NCI-H2227 (cell line): ENCODE measurements around the gene SRRM5.
"Not testable (repeated sequence)": the region's sequence is repeated elsewhere in the genome, so short reads cannot be mapped to it uniquely, and the experiment has no call there.

Experiments used
- DNase-seq: peaks from one replicate; lab custom pipeline; 2025; ENCODE audit not compliant: unreplicated experiment; lab: John Stamatoyannopoulos, UW

Gene SRRM5

GRCh38 chr19:43612374-43612773, 486 bp downstream of the SRRM5 start:
- no peak for DNase-seq

DNA sequence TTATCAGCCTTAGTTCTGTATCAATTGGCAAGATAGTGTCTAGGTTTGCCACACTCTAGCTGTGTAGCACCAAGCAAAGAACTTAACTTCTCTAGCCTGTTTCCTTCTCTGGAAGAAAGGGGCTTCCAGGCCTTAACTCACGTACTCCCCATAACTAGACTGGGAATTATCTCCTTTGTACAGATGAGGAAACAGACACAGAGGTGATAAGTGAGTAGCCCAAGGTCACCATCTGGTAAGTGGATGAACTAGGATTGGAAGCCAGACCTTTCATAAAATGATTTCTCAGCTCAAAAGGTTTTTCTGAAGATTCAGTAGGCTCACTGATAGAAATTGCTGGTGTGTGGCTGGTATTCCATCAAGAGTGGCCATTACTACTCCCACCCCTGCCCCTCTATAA, 4.4 kb downstream of the SRRM5 start:
- DNase-seq: no peak

- no peak for DNase-seq
These were observed 5.1 kb downstream of the SRRM5 start for GRCh38 chr19:43616954-43617353.

- peak; percentile 79 for DNase-seq
These were observed 7.0 kb downstream of the SRRM5 start for GRCh38 chr19:43618921-43619261.

DNA sequence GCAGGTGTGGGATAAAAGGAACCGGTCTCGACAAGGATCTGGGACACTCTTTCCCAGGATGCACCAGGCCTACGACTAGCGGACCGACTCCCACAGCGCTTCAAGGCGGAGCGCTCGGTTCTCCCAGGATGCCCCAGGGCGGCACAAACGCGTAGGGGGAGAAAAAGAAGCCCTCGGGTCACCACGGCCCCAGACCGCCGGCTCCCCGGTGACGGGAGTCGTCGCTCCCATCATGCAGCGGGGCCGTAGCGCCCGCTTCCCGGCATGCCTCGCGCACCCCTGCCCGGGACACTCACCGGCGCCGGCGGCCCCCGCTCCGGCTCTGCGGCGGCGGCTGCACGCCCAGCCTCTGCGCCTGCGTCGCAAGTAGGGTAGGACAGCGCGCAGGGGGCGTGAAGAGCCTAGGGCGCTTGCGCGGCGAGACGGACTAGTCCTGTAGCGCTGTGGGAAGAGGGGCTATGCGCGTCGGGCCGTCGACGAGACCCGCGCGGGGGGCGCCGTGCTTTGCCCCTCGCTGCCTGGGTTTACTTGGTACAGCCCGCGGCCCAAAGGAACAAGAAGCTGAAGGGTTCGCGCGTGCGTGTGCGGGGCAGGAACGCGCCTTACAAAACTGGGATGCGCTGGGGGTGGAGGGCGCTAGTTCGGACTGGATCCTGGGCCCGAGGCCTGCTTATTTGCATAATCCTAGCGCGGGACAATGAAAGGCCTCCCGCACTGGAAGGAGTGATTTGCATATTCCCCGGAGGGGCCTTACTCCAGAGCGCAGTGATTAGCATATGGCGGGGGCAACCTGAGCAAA, 7.6 kb downstream of the SRRM5 start, which contains the start of gene ZNF428:
Gene ZNF428 (minus strand): TSS at position 368 of the 799 bp plus-strand sequence. CDS start 5,325 bp downstream, outside the sequence.
- DNase-seq: peak; percentile 92

GRCh38 chr19:43620061-43621001, 8.4 kb downstream of the SRRM5 start:
- no peak for DNase-seq

- no peak for DNase-seq
These were observed 10.2 kb downstream of the SRRM5 start for GRCh38 chr19:43622070-43622469.

GRCh38 chr19:43622956-43623355, 11.1 kb downstream of the SRRM5 start:
- DNase-seq: no peak

DNA sequence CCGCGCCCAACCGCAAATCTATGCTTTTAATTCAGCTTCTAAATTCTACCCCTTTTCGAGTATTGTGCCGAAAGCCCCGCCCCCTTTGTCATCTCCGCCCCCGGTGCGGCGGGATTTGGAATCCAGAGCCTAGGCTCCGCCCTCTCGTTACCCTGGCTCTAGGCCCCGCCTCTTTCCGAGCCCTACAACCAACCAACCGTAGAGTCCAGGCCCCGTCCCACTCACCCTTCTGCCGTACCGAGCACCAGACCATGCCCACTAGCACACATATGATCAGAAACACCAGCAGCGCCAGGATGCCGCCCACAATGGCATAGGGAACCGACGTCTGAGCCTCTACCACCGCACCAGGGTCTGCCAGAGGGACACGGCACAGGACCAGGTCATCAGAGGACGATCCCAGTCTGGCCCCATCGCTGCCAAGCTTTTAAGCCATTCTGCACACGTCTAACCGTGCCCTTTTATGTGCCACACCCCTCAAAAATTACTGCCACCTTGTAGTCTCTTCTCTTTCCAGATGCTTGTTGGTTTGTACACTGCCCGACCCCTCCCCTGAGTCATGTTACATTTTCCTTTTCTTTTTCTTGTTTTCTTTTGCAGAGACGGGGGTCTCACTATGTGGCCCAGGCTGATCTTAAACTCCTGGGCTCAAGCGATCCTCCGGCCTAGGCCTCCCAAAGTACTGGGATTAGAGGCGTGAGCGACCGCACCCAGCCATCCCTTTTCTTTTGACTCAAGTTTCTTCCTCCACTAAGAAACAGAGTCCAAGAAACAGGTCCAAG, 12.2 kb downstream of the SRRM5 start:
- DNase-seq: no peak

- DNase-seq: no peak
These were observed 13.0 kb downstream of the SRRM5 start for GRCh38 chr19:43624933-43625332.

DNA sequence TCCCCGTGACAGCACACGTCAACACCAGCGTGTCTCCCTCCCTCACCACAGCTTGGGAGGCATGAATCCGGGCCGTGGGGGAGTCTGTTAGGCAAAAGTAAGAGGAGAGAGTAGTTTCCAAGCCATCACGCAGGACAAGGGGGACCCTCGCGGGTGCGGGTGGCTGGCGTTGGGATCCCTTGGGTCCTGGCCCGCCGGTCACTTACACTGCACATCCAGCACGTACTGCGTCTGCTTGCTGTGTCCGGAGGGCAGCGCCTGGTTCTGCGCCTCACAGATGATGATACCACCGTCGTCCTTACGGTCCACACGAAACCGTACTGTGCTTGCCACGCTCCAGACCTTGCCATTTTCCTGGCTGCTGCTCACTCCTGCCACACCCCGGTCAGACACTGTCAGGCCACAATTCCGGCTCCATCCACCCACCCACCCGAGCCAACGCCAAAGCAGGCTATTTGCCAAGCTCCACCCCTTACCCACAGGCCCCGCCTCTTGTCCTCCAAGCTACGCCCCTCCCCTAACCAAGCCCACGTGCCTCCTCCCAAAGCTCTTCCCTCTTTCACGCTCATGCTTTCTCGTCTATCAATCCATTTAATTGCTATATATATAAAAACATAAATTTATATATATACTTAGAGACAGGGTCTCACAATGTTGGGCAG, 14.2 kb downstream of the SRRM5 start:
- DNase-seq: no peak

GRCh38 chr19:43626838-43627237, 14.9 kb downstream of the SRRM5 start:
- no peak for DNase-seq

DNA sequence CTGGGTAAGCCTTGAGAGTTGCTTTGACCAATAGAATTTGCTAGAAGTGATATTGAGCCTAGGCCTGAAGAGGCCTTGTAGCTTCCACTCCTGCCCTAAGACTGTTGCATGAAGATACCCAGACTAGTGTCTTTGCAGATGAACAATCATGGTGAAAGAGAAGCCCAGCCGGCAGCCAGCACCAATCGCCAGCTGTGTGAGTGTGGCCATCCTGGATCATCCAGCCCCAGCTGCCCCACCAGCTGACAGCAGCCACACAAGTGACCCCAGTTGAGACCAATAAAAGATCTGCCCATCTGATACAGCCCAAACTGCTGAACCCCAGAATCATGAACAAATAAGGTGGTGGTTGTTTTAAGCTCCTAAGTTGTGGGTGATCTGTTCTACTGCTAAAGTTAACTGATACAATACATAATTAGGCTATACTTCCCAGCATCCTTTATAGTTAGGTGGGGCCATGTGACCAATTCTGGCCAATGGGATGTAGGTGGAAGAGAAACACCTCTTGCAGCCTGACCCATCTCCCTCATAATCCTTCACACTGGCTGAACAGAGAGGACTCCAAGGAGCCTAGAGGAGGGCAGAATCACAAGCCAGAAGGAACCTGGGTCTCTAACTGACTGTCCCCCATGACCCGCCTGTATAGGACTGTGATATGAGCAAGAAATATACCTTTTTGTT, 16.9 kb downstream of the SRRM5 start:
- no peak for DNase-seq

DNA sequence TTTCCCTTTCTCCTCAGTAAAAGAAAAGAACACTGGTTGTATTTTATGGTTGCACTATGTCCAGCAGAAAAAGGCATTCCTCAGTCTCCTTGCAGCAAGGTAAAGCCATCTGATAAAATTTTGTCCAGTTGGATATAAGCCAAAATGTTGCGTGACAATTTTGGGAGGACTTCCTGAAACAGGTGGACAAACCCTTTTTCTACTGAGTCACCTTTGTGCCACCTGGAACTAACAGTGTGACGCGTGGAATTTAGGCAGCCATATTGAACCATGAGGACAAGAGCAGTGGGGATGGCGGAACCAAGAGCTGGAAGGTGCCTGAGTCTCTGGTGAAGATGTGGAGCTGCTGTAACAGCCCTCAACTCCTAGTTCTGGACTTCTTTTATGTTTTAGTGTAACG, 19.6 kb downstream of the SRRM5 start:
- no peak for DNase-seq

DNA sequence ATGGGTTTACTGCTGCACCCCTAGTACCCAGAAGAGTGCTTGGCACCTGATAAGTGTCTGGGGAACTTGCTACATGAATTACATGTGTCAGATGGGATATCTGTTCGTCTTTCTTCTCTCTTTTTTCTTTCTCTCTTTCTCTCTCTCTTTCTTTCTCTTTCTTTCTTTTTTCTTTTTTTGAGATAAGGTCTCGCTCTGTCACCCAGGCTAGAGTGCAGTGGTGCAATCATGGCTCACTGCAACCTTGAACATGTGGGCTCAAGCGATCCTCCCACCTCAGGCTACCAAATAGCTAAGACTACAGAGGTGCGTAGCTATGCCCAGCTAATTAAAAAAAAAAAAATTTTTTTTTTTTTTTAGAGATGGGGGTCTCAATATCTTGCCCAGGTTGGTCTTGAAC, 21.6 kb downstream of the SRRM5 start:
- DNase-seq: no peak

DNA sequence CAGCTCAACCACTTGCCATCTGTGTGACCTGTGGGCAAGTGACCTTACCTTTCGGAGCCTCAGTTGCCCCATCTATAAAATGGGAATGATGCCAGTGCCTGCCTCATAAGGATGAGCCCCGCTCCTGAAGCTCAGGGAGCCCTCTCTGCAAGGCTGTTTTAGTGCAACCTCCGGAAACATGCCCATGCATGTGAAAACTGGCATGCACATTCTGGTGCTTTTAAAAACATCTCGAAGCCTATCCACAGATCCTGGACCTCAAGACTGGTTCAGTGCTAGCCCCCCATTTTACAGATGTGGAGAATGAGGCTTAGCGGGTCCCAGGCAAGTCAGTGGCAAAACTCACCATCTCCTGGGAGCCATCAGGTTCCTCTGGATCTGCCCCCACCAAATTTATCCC, 22.2 kb downstream of the SRRM5 start:
- no peak for DNase-seq

- no peak for DNase-seq
These were observed 22.6 kb downstream of the SRRM5 start for GRCh38 chr19:43634506-43634871.

GRCh38 chr19:43634872-43635560, 23.1 kb downstream of the SRRM5 start:
- DNase-seq: peak; percentile 39

GRCh38 chr19:43635561-43635940, 23.7 kb downstream of the SRRM5 start:
- not testable (repeated sequence) for DNase-seq
